CD4-positive, alpha-beta T cell treated with Interleukin-21 for 1 hour (primary cell): ENCODE measurements around the gene CCDC106.

Experiments used
- DNase-seq: peaks from one replicate; pipeline ENCODE4 v3.0.0-alpha.2; 2020

Gene CCDC106

GRCh38 chr19:55686311-55687050 lies 38.5 kb downstream of the CCDC106 start:
- no peak for DNase-seq

GRCh38 chr19:55687281-55688201 lies 39.5 kb downstream of the CCDC106 start:
- DNase-seq = no peak

GRCh38 chr19:55688422-55689218 lies 40.6 kb downstream of the CCDC106 start:
- DNase-seq = no peak

- no peak for DNase-seq
Observed at GRCh38 chr19:55689411-55690108, 41.5 kb downstream of the CCDC106 start.

GRCh38 chr19:55690109-55690768 lies 42.2 kb downstream of the CCDC106 start:
- no peak for DNase-seq

GRCh38 chr19:55690769-55691545 lies 42.9 kb downstream of the CCDC106 start:
- DNase-seq = no peak

- no peak for DNase-seq
Observed at GRCh38 chr19:55691561-55692481, 43.8 kb downstream of the CCDC106 start.

GRCh38 chr19:55692681-55693081 lies 44.7 kb downstream of the CCDC106 start:
- DNase-seq = no peak

- DNase-seq = no peak
Observed at GRCh38 chr19:55693336-55693974, 45.4 kb downstream of the CCDC106 start.

- DNase-seq = no peak
Observed at GRCh38 chr19:55694241-55694655, 46.2 kb downstream of the CCDC106 start.

GRCh38 chr19:55694656-55695491 lies 46.9 kb downstream of the CCDC106 start:
- DNase-seq = no peak

- DNase-seq = no peak
Observed at GRCh38 chr19:55695511-55696290, 47.7 kb downstream of the CCDC106 start.

GRCh38 chr19:55696301-55697068 lies 48.5 kb downstream of the CCDC106 start:
- no peak for DNase-seq

GRCh38 chr19:55697069-55697440 lies 49.0 kb downstream of the CCDC106 start:
- no peak for DNase-seq

- DNase-seq = no peak
Observed at GRCh38 chr19:55697698-55698097, 49.7 kb downstream of the CCDC106 start.

GRCh38 chr19:55698256-55698655 lies 50.2 kb downstream of the CCDC106 start:
- no peak for DNase-seq

GRCh38 chr19:55699221-55699620 lies 51.2 kb downstream of the CCDC106 start:
- no peak for DNase-seq
